GM21528 (cell line): ENCODE results near the gene PRKCA.
"Not testable (repeated sequence)": the region's sequence is repeated elsewhere in the genome, so short reads cannot be mapped to it uniquely, and the experiment has no call there.

ENCODE experiments used
- ATAC-seq: cut with Tn5 transposase; IDR thresholded peaks from one replicate; pipeline ENCODE4 v1.9.1; 2021; ENCODE audit warnings: mild to moderate bottlenecking, moderate library complexity; ENCODE audit not compliant: unreplicated experiment, low FRiP score

PRKCA gene

GRCh38 chr17:66451188-66452149, 149.1 kb downstream of the PRKCA start:
- no peak for ATAC-seq

- ATAC-seq: no peak
Measured at GRCh38 chr17:66455060-66455459, 152.6 kb downstream of the PRKCA start.

GRCh38 chr17:66457499-66457898, 155.1 kb downstream of the PRKCA start:
- ATAC-seq: not testable (repeated sequence)

- no peak for ATAC-seq
Measured at GRCh38 chr17:66458782-66459181, 156.4 kb downstream of the PRKCA start.

GRCh38 chr17:66459811-66460270, 157.4 kb downstream of the PRKCA start:
- no peak for ATAC-seq

GRCh38 chr17:66460558-66460957, 158.1 kb downstream of the PRKCA start:
- no peak for ATAC-seq

- ATAC-seq: no peak
Measured at GRCh38 chr17:66461343-66461995, 159.1 kb downstream of the PRKCA start.

GRCh38 chr17:66462010-66462409, 159.6 kb downstream of the PRKCA start:
- no peak for ATAC-seq

GRCh38 chr17:66464921-66465320, 162.5 kb downstream of the PRKCA start:
- no peak for ATAC-seq

GRCh38 chr17:66465701-66466100, 163.3 kb downstream of the PRKCA start:
- no peak for ATAC-seq

- ATAC-seq: no peak
Measured at GRCh38 chr17:66466106-66466820, 163.8 kb downstream of the PRKCA start.

- ATAC-seq: no peak
Measured at GRCh38 chr17:66466840-66467367, 164.5 kb downstream of the PRKCA start.

- no peak for ATAC-seq
Measured at GRCh38 chr17:66467766-66468165, 165.4 kb downstream of the PRKCA start.

- no peak for ATAC-seq
Measured at GRCh38 chr17:66468241-66469087, 166.1 kb downstream of the PRKCA start.

GRCh38 chr17:66469088-66469442, 166.7 kb downstream of the PRKCA start:
- ATAC-seq: no peak

- no peak for ATAC-seq
Measured at GRCh38 chr17:66469461-66469860, 167.0 kb downstream of the PRKCA start.

GRCh38 chr17:66469890-66470289, 167.5 kb downstream of the PRKCA start:
- no peak for ATAC-seq

GRCh38 chr17:66472123-66472522, 169.7 kb downstream of the PRKCA start:
- no peak for ATAC-seq

- ATAC-seq: no peak
Measured at GRCh38 chr17:66474258-66474657, 171.8 kb downstream of the PRKCA start.
